ENCODE data around the gene THAP5.

Gene THAP5

GRCh38 chr7:108569381-108570145, at the start of gene THAP5, which contains the start of gene DNAJB9:
TSS of gene THAP5 (minus strand) at chr7:108569706. CDS start at chr7:108569569, 137 bp downstream.
TSS of gene DNAJB9 (plus strand) at chr7:108569874. CDS start at chr7:108571727, 1,853 bp downstream.
- DNase-seq, result peak; percentile 99

- no peak for DNase-seq
These were observed 48.5 kb upstream of the THAP5 start for GRCh38 chr7:108618056-108618455.

DNA sequence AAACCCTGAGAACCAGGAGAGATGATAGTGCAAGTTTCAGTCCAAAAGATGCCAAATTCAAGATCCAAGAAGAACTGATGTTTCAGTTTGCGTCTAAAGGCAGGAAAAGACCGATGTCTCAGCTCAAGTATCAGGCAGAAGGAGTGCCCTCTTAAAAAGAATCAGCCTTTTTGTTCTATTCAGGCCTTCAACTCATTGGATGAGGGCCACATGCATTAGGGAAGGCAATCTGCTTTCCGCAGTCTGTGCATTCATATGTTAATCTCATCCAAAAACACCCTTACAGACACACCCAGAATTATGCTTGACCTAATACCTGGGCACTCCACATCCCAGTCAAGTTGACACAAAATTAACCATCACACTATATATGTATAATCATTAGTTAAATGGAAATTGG, 45.4 kb upstream of the THAP5 start:
- DNase-seq, result no peak

DNA sequence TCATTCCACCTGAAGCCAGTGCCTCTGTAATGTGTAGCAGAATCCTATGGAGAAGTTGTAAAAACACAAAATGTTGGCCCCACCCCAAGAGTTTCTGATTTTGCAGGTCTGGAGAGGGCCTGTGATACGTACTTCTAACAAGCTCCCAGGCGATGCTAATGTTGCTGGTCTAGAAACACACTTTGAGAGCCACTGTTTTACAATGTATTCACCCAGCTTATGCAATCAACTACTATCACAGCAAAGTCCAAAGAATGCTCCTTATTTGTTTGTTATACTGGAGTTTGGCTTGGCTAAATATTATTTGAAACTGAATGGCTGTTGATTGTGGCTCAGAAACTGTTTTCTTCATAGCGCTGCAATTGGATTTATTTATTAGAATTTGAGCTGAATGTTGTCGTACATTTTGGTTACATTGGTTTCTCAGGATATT, 44.5 kb upstream of the THAP5 start:
- DNase-seq, result no peak

- no peak for DNase-seq
These were observed 43.8 kb upstream of the THAP5 start for GRCh38 chr7:108613147-108613948.

GRCh38 chr7:108611268-108611667, 41.8 kb upstream of the THAP5 start:
- no peak for DNase-seq

GRCh38 chr7:108609643-108610042, 40.1 kb upstream of the THAP5 start:
- no peak for DNase-seq

GRCh38 chr7:108605559-108606201, 36.2 kb upstream of the THAP5 start:
- DNase-seq, result no peak

DNA sequence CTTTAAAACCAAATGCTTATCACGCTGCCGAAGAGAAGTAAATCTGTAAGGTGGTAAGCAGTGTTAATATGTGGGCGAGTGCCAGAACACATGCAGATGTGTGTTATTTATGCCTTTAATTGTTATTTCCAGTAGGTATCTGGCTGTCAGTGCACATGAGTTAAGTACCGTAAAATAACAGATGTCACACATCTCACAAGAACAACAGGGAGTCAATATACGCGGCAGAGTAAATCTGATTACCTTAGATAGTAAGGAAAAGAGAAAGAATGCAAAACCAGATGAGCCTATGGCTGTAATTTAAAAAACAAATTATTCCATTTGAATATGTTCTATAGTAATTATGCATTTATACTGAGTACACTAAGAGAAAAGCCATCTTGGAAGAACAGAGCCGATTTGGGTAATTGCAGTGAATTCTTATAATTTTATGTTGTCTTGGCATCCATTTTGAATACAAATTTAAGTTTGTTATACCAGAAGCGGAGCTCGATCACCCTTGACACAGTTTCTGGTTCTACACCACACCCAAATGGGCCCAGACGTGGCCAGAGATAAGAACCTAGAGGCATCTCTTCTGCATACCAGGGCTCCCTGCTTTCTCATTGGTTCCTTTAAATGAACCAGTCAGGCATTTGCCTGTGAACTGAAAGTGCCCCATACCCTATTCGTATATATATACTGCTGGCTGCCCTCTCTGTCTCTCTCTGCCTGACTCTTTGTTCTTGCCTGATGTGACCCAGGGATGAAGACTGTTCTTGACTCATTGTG, 35.0 kb upstream of the THAP5 start:
- DNase-seq, result no peak

GRCh38 chr7:108603656-108604306, 34.3 kb upstream of the THAP5 start:
- no peak for DNase-seq

DNA sequence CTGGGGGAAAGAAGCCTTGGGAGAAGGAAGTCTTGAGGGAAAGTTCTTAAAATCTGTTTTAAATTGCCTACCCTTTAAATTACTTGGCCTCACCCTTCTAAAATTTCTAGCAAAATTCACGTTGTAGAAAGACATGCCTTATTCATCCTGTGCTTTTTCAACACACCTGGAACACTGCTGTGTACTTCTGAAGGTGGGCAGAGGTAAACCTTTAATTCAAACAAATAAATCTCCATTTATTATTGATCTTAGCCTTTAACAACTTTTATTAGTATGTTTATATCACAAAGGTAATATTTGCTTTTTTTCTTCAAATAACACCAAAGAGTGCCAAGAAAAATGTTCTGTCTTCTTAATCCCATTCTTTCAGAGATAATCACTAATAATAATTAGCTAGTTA, 30.9 kb upstream of the THAP5 start:
- DNase-seq, result no peak

GRCh38 chr7:108598914-108599580, 29.5 kb upstream of the THAP5 start:
- DNase-seq, result no peak

DNA sequence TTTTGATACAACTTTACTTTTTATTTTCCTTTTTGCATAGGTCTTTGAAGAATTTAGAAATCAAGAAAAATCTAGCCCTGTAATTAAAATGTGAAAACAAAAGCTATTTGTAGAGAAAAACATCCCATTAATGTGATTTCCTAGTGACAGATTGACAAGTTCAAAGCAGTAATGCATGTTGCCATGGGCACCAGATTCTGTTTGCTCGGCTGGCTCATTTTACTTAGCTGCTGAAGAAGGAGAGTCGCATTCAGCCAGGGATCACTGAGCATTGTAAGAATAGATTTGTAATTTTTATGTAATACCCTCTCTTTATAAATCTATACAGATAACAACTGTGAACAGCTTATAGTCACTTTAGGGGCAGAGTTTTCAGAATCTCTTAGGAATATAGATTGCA, 28.6 kb upstream of the THAP5 start:
- no peak for DNase-seq

DNA sequence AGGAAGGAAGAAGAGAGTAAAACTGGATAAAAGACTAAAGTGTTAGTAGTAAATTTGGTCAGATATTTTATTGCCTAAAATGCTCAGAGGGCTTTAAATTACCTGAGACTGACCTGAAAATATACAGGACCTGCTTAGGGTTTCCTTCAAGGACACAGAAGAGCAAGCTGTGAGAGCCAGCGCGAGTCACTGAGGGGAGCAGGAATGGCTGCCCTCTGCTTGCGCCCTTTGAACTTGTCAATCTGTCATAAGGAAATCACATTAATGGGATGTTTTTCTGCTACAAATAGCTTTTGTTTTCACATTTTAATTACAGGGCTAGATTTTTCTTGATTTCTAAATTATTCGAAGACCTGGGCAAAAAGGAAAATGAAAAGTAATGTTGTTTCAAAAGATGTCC, 27.1 kb upstream of the THAP5 start:
- no peak for DNase-seq

- DNase-seq, result no peak
These were observed 23.2 kb upstream of the THAP5 start for GRCh38 chr7:108592646-108593201.

DNA sequence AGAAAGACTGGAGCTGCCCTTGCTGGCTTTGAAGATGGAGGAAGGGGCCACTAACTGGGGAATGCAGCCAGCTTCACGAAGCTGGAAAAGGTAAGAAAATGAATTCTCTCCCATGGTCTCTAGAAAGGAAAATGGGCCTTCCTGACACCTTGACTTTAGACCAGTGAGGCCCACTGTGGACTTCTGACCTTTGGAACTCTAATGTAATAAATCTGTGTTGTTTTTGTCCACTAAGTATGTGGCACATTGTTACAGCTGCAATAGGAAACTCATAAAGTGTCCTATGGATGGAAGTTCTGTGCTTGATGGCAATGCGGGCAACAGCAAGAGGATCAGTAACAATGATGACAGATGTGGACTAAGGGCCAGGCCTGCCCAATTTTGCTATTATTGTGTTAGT, 21.1 kb upstream of the THAP5 start:
- DNase-seq, result no peak

DNA sequence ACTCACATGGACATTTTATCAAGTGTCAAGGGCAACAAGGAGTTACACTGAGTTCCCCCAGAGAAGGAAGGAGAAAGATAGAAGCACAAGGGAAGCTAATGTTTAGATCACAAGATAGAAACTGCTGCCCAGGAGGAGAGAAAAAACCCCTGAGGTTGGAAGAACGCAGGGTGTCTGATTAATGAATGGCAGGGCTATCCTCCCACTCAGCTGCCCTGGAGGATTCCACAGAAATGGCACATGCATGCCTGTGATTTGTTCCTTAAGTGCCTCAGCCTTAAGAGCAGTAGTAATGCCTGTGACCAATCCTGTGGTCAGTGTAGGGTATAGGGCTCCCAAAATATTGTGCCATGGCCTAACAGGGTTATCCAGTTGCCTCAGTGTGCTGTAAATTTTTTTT, 20.4 kb upstream of the THAP5 start:
- DNase-seq, result no peak

- DNase-seq, result no peak
These were observed 19.7 kb upstream of the THAP5 start for GRCh38 chr7:108589199-108589598.

GRCh38 chr7:108586274-108586710, 16.8 kb upstream of the THAP5 start:
- no peak for DNase-seq

DNA sequence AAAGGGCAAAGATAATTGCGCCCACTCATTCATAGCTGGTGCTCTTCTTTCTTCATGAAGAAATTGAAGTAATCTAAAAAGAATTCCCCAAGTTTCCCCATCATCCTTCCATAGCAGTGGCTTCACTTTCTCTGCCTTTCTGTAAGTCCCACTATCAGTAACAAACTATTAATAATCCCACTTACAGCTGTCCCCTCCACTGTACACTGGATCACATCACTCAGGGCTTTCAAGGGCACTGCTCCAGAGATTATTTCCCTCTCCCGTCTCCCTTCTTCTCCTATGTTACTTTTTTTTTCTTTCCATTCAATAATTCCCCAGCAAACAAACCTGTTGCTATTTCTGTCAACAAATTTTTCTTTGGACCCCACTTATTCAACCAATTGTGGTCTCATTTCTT, 16.3 kb upstream of the THAP5 start:
- no peak for DNase-seq

GRCh38 chr7:108584211-108584610, 14.7 kb upstream of the THAP5 start:
- DNase-seq, result no peak

All from activated CD4-positive, alpha-beta T cell treated with anti-CD3 and anti-CD28 coated beads, Interleukin-2, amount 50 U/mL, for 4 hours (primary cell).